HepG2 (cell line): ENCODE data around the gene LAP3. TPM values are rescaled to one million over a fixed set of nuclear protein-coding genes. Genes with fewer than 3 reads are reported as not detected.

ENCODE experiments used
- ARID2 ChIP-seq: sonication (generic); formaldehyde crosslinking; IDR thresholded peaks from 2 replicates; pipeline ENCODE4 v1.8.1; 2022; ENCODE audit warnings: mild to moderate bottlenecking, missing genetic modification reagents, borderline replicate concordance
- HINFP ChIP-seq: sonication (generic); formaldehyde crosslinking; IDR thresholded peaks from 2 replicates; pipeline ENCODE4 v1.4.0; 2020; ENCODE audit warnings: low read depth, mild to moderate bottlenecking, missing genetic modification reagents
- HNF1B ChIP-seq: sonication (generic); formaldehyde crosslinking; IDR thresholded peaks from 2 replicates; pipeline ENCODE4 v1.5.1; 2020; ENCODE audit warnings: mild to moderate bottlenecking, moderate library complexity, missing genetic modification reagents
- HOXA3 ChIP-seq: sonication (generic); formaldehyde crosslinking; IDR thresholded peaks from 2 replicates; pipeline ENCODE4 v1.5.0; 2020; ENCODE audit warnings: missing genetic modification reagents
- MXD4 ChIP-seq: IDR thresholded peaks from 2 replicates; pipeline ENCODE4 v1.6.1; 2016; ENCODE audit warnings: mild to moderate bottlenecking, missing biosample characterization, missing genetic modification reagents
- NR3C1 ChIP-seq: sonication (generic); formaldehyde crosslinking; IDR thresholded peaks from 2 replicates; pipeline ENCODE4 v1.4.0; 2020; ENCODE audit warnings: missing genetic modification reagents
- RAD21 ChIP-seq: fragments of 450-650 bp; formaldehyde crosslinking; IDR thresholded peaks from 2 replicates; pipeline ENCODE4 v1.5.0; 2020; ENCODE audit warnings: mild to moderate bottlenecking
- SKI ChIP-seq: fragments of 450-650 bp; IDR thresholded peaks from one replicate; pipeline ENCODE4 v1.6.1; 2018; ENCODE audit warnings: mild to moderate bottlenecking; ENCODE audit not compliant: partially characterized antibody
- SMARCE1 ChIP-seq: fragments of 450-650 bp; IDR thresholded peaks from 2 replicates; pipeline ENCODE4 v1.6.1; 2017; ENCODE audit warnings: borderline replicate concordance
- ZBTB26 ChIP-seq: IDR thresholded peaks from 2 replicates; pipeline ENCODE4 v1.6.1; 2016; ENCODE audit warnings: missing compliant biosample characterization, missing genetic modification reagents, borderline replicate concordance
- ZNF501 ChIP-seq: sonication (generic); formaldehyde crosslinking; IDR thresholded peaks from 2 replicates; pipeline ENCODE4 v1.5.1; 2020; ENCODE audit warnings: mild to moderate bottlenecking, moderate library complexity, missing genetic modification reagents
- ZNF503 ChIP-seq: sonication (generic); formaldehyde crosslinking; IDR thresholded peaks from 2 replicates; pipeline ENCODE4 v1.4.0; 2020; ENCODE audit warnings: missing genetic modification reagents
- ZNF572 ChIP-seq: sonication (generic); formaldehyde crosslinking; IDR thresholded peaks from 2 replicates; pipeline ENCODE4 v1.5.1; 2020; ENCODE audit warnings: mild to moderate bottlenecking, missing genetic modification reagents
- ZNF614 ChIP-seq: IDR thresholded peaks from 2 replicates; pipeline ENCODE4 v1.6.1; 2018; ENCODE audit warnings: missing biosample characterization, missing genetic modification reagents, inconsistent platforms, borderline replicate concordance
- polyA plus RNA-seq, 8 experiments: library from polyadenylated mRNA; depleted of rRNA in 3 of 8; stranded (reverse) in 7 of 8; unstranded in 1 of 8; fragments of >200 nt; fragmentation: Illumina TruSeq in 4 of 8; extraction: Trizol in 4 of 8; gene quantifications; 2 replicates each; pipeline versions ENCODE4 v1.2.1 to v1.2.3, GENCODE V29; 2011 to 2016; ENCODE audit warnings: low read depth in 4 of 8, missing spikeins in 1 of 8, mixed read lengths in 1 of 8; ENCODE audit not compliant: insufficient read depth in 1 of 8
- total RNA-seq, 5 experiments: library from RNA; depleted of rRNA; stranded (reverse); fragments of >200 nt; fragmentation: Illumina TruSeq; extraction: Trizol; gene quantifications; 2 replicates each; pipeline ENCODE4 v1.2.3, GENCODE V29; 2016; ENCODE audit warnings: low read depth in 1 of 5

Gene LAP3
- total and polyA plus RNA-seq, 2 of the 13 experiments (the other 11 are each of a cell fraction or from before 2014, with no cell fraction given) = 106 to 125 TPM

- peak; percentile 62; the same call in 1 of the 2 replicates for TF ChIP-seq HNF1B
- peak; percentile 48; the same call in 1 of the 2 replicates for TF ChIP-seq ZBTB26 (CRISPR knock-in tag)
- TF ChIP-seq MXD4 = peak; percentile 98
- 0 out of 2 replicates have a peak, but pooled peaks have one; percentile 74 for TF ChIP-seq HINFP (CRISPR knock-in tag)
- peak; percentile 60; the same call in 1 of the 2 replicates for TF ChIP-seq ZNF614 (CRISPR knock-in tag)
- TF ChIP-seq HOXA3 (CRISPR knock-in tag) = peak; percentile 85
- peak; percentile 32 for TF ChIP-seq ZNF501 (CRISPR knock-in tag)
- TF ChIP-seq SMARCE1 = no peak
- no peak for TF ChIP-seq NR3C1
- TF ChIP-seq ZNF572 = no peak
- peak; percentile 43 for TF ChIP-seq RAD21 (CRISPR knock-in tag)
- no peak for TF ChIP-seq SKI
- 0 out of 2 replicates have a peak, but pooled peaks have one; percentile 34 for TF ChIP-seq ZNF503
- TF ChIP-seq ARID2 (CRISPR knock-in tag) = peak; percentile 98
These were observed at the start of gene LAP3 (continued) for GRCh38 chr4:17576932-17577664.
